ENCODE data around the gene CANX.

GRCh38 chr5:179696603-179697002, 2.2 kb upstream of the CANX start:
- no peak for TF ChIP-seq BRF2 (CRISPR knock-in tag; IDR thresholded peaks at IDR 0.05)
- no peak for TF ChIP-seq CTCF (CRISPR knock-in tag; IDR thresholded peaks at IDR 0.05)
- TF ChIP-seq MAX (IDR thresholded peaks at IDR 0.05), result no peak
- no peak for TF ChIP-seq CC2D1A (CRISPR knock-in tag; IDR thresholded peaks at IDR 0.05)
- no peak for TF ChIP-seq ASH2L (IDR thresholded peaks at IDR 0.05; ENCODE audit: insufficient read length, low read depth, low read length)

Measured in HepG2 (cell line).